ENCODE measurements around the gene BSN.
A peak's percentile ranks its signal among the peaks of the same experiment; 100 is the strongest.

The BSN gene

GRCh38 chr3:49719214-49719884, 165.1 kb downstream of the BSN start, which contains the start of gene AMIGO3:
Gene AMIGO3, minus strand, starts transcription at chr3:49719684. Its CDS starts 219 bp downstream, at chr3:49719465.
- DNase-seq = peak; percentile 81

Data from KG1 (cell line).